GM23248 (cell line): Measurements from ENCODE around the gene KIF3B.

Experiments
- EZH2 ChIP-seq: fragments of 200-600 bp; sonication (generic); IDR thresholded peaks from 2 replicates; pipeline ENCODE4 v1.6.1; 2018; ENCODE audit warnings: antibody characterized with exemption, mild to moderate bottlenecking; ENCODE audit not compliant: insufficient read depth, poor library complexity, severe bottlenecking
- EZH2phosphoT487 ChIP-seq: fragments of 200-600 bp; sonication (generic); IDR thresholded peaks from 2 replicates; pipeline ENCODE4 v1.6.1; 2018; ENCODE audit warnings: antibody characterized with exemption, moderate library complexity, mild to moderate bottlenecking, low read depth; ENCODE audit not compliant: insufficient read depth

DNA sequence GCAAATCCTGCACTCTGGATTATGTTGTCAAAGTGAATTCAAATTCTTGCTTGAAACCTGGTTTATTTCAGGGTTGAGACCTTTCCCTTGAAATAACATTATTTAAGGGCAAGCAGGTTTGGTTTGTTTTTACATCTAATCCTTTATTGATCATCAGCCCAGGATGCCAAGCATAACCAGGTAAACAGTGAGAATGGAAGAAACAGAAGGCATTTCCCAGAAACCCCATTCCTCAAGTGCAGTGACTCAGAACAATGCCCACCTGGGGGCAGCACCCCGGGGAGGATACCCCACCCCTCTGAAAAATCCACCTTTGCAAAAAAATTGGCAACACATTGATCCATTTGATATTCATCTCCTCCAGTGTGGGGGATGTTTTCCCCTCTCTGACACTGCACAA, 37.2 kb upstream of the KIF3B start:
- TF ChIP-seq EZH2 (no peak), EZH2phosphoT487 (no peak)
